Neural progenitor cell (in vitro differentiated cells): ENCODE measurements around the gene EID1. TPM values are rescaled to one million over a fixed set of nuclear protein-coding genes. Genes with fewer than 3 reads are reported as not detected.

Experiments used
- DNase-seq: peaks from one replicate; pipeline ENCODE4 v3.0.0-alpha.2; 2016; ENCODE audit warnings: low spot score
- H2AFZ ChIP-seq: fragments of 200-600 bp; sonication (generic); replicated peaks from 2 replicates; pipeline ENCODE4 v1.6.1; 2016; ENCODE audit warnings: antibody characterized with exemption
- H3F3A ChIP-seq: fragments of 200-600 bp; sonication (generic); 2 replicates; pipeline ENCODE4 v1.6.1; 2016; ENCODE audit warnings: antibody characterized with exemption, low read depth
- H3K27ac ChIP-seq: fragments of 200-600 bp; sonication (generic); 2 replicates; pipeline ENCODE4 v1.5.1; 2016; ENCODE audit warnings: mild to moderate bottlenecking
- H3K27me3 ChIP-seq: fragments of 200-600 bp; sonication (generic); 2 replicates; pipeline ENCODE4 v1.6.1; 2016; ENCODE audit warnings: mild to moderate bottlenecking, moderate library complexity
- H3K36me3 ChIP-seq: fragments of 200-600 bp; sonication (generic); 2 replicates; pipeline ENCODE4 v1.5.1; 2016
- H3K4me1 ChIP-seq: fragments of 200-600 bp; sonication (generic); 2 replicates; pipeline ENCODE4 v1.6.1; 2016; ENCODE audit warnings: mixed run types
- H3K4me2 ChIP-seq: fragments of 200-600 bp; sonication (generic); 2 replicates; pipeline ENCODE4 v1.6.1; 2016
- H3K4me3 ChIP-seq: fragments of 200-600 bp; sonication (generic); 2 replicates; pipeline ENCODE4 v1.5.1; 2016
- H3K79me2 ChIP-seq: fragments of 200-600 bp; sonication (generic); 2 replicates; pipeline ENCODE4 v1.6.1; 2016; ENCODE audit warnings: low read depth
- H3K9ac ChIP-seq: fragments of 200-600 bp; sonication (generic); 2 replicates; pipeline ENCODE4 v1.6.1; 2016
- H3K9me3 ChIP-seq: fragments of 200-600 bp; sonication (generic); 2 replicates; pipeline ENCODE4 v1.5.1; 2016; ENCODE audit warnings: low read depth
- H4K20me1 ChIP-seq: fragments of 200-600 bp; sonication (generic); 2 replicates; pipeline ENCODE4 v1.6.1; 2016; ENCODE audit warnings: low read depth
- H3K27ac Mint-ChIP-seq: 3 replicates; pipeline ENCODE4 v1.8.0; 2021; ENCODE audit warnings: mixed read lengths
- H3K27me3 Mint-ChIP-seq: 2 replicates; pipeline ENCODE4 v1.8.0; 2022; ENCODE audit warnings: low read depth, mild to moderate bottlenecking, inconsistent platforms, moderate library complexity, mixed read lengths; ENCODE audit not compliant: insufficient read depth
- H3K36me3 Mint-ChIP-seq: 3 replicates; pipeline ENCODE4 v1.8.0; 2021; ENCODE audit warnings: mixed read lengths
- H3K4me1 Mint-ChIP-seq: 3 replicates; pipeline ENCODE4 v1.8.0; 2021; ENCODE audit warnings: mixed read lengths
- H3K4me3 Mint-ChIP-seq: 3 replicates; pipeline ENCODE4 v1.8.0; 2021; ENCODE audit warnings: mild to moderate bottlenecking, moderate library complexity, mixed read lengths
- H3K9me3 Mint-ChIP-seq: 3 replicates; pipeline ENCODE4 v1.8.0; 2020; ENCODE audit warnings: mixed read lengths
- EZH2 ChIP-seq: fragments of 200-600 bp; sonication (generic); IDR thresholded peaks from 2 replicates; pipeline ENCODE4 v1.6.1; 2017; ENCODE audit warnings: antibody characterized with exemption, mild to moderate bottlenecking, moderate library complexity
- EZH2phosphoT487 ChIP-seq: fragments of 200-600 bp; sonication (generic); IDR thresholded peaks from 2 replicates; pipeline ENCODE4 v1.6.1; 2017; ENCODE audit warnings: antibody characterized with exemption
- total RNA-seq: library from RNA; depleted of rRNA; stranded (reverse); fragments of >200 nt; gene quantifications from 2 replicates; pipeline ENCODE4 v1.2.3, GENCODE V29; 2015; ENCODE audit warnings: low replicate concordance
- TF ChIP-seq, protein P1 (sequence below): fragments of 200-600 bp; sonication (generic); IDR thresholded peaks from 2 replicates; pipeline ENCODE4 v1.5.1; 2017; ENCODE audit warnings: antibody characterized with exemption, mild to moderate bottlenecking

EID1 gene
- total RNA-seq, 1 donor from 2014 or later: 292 TPM

- peaks cover 3% of the 10 kb centered on the region for H3K4me1 Mint-ChIP-seq
- Histone ChIP-seq H3K4me3 (no peak overlapping the region), H3K79me2 (no peaks in the 10 kb centered on the region), H3K36me3 (no peaks in the 10 kb centered on the region), H3K27ac (no peak overlapping the region), H4K20me1 (no peaks in the 10 kb centered on the region), H3K9ac (no peak overlapping the region), H2AFZ (peak overlapping the region; percentile 69), H3K4me2 (no peak overlapping the region), H3K9me3 (no peaks in the 10 kb centered on the region), H3K4me1 (peaks cover 7% of the 10 kb centered on the region), H3K27me3 (no peaks in the 10 kb centered on the region), H3F3A (no peaks in the 10 kb centered on the region)
- peak; percentile 13 for DNase-seq
- TF ChIP-seq EZH2phosphoT487 (no peak), EZH2 (no peak)
- TF ChIP-seq, protein P1, sequence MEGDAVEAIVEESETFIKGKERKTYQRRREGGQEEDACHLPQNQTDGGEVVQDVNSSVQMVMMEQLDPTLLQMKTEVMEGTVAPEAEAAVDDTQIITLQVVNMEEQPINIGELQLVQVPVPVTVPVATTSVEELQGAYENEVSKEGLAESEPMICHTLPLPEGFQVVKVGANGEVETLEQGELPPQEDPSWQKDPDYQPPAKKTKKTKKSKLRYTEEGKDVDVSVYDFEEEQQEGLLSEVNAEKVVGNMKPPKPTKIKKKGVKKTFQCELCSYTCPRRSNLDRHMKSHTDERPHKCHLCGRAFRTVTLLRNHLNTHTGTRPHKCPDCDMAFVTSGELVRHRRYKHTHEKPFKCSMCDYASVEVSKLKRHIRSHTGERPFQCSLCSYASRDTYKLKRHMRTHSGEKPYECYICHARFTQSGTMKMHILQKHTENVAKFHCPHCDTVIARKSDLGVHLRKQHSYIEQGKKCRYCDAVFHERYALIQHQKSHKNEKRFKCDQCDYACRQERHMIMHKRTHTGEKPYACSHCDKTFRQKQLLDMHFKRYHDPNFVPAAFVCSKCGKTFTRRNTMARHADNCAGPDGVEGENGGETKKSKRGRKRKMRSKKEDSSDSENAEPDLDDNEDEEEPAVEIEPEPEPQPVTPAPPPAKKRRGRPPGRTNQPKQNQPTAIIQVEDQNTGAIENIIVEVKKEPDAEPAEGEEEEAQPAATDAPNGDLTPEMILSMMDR: no peak
- H3K36me3 Mint-ChIP-seq: no peaks in the 10 kb centered on the region
- no peaks in the 10 kb centered on the region for H3K9me3 Mint-ChIP-seq
- H3K27me3 Mint-ChIP-seq: peaks cover 2% of the 10 kb centered on the region
- no peak overlapping the region for H3K27ac Mint-ChIP-seq
- H3K4me3 Mint-ChIP-seq: no peak overlapping the region
Observed at GRCh38 chr15:48929661-48930060, 51.7 kb downstream of the EID1 start.

Other genes starting within 250 kb of the EID1 start
- gene FBN1, start 232.4 kb upstream of the EID1 start, total RNA-seq: 63.1 and 78.8 TPM in 2 replicates
- 23.5 and 191 TPM in 2 replicates for gene CEP152, start 67.1 kb upstream of the EID1 start, total RNA-seq
- 1.9 and 2.2 TPM in 2 replicates for gene SHC4, start 85.8 kb downstream of the EID1 start, total RNA-seq
- 30.3 and 44.0 TPM in 2 replicates for gene SECISBP2L, start 168.3 kb downstream of the EID1 start, total RNA-seq